ENCODE data around the gene ABCA5. TPM values are rescaled to one million over a fixed set of nuclear protein-coding genes. Genes with fewer than 3 reads are reported as not detected.

Gene ABCA5
- total RNA-seq, 1 experiment from 2014 or later, result 4.5 TPM

- Mint-ChIP-seq H3K4me3 (no peak overlapping the region), H3K4me1 (peaks cover 0 to 2% of the 10 kb centered on the region in 2 experiments; a peak in 2 of 4 replicates), H3K27ac (no peak overlapping the region), H3K36me3 (ENCODE audit: insufficient read depth in 1 of 3, low read depth in 3 of 3) (peaks cover 0 to 7% (median 0%) of the 10 kb centered on the region in 3 experiments; a peak in 1 of 7 replicates), H3K27me3 (ENCODE audit: low read depth) (no peaks in the 10 kb centered on the region), H3K9me3 (peaks cover 4% of the 10 kb centered on the region in 2 experiments; a peak in 4 of 5 replicates)
- H3K79me2 ChIP-seq (ENCODE audit: insufficient read depth, low read length), result no peaks in the 10 kb centered on the region
- H2BK20ac ChIP-seq (ENCODE audit: low read depth, low read length, poor library complexity, severe bottlenecking), result no peak overlapping the region
- H3K14ac ChIP-seq (ENCODE audit: insufficient read depth, low read length), result no peak overlapping the region
- no peak overlapping the region for H4K5ac ChIP-seq (ENCODE audit: insufficient read length, low read depth, low read length)
- H4K20me1 ChIP-seq (ENCODE audit: control insufficient read depth, insufficient read depth, insufficient read length), result no peaks in the 10 kb centered on the region
- no peak overlapping the region for H3K27ac ChIP-seq (ENCODE audit: insufficient read length, low read depth, low read length)
- no peak overlapping the region for H2AFZ ChIP-seq (ENCODE audit: low read length)
- no peaks in the 10 kb centered on the region for H3K4me1 ChIP-seq (ENCODE audit: insufficient read depth, low read length)
- H3K18ac ChIP-seq (ENCODE audit: insufficient read length, low read depth, low read length), result no peak overlapping the region
- no peaks in the 10 kb centered on the region for H3K27me3 ChIP-seq (ENCODE audit: insufficient read depth, low read length)
- H3T11ph ChIP-seq (ENCODE audit: low read length), result no peak overlapping the region
- H2AK5ac ChIP-seq (ENCODE audit: insufficient read length, low read length), result no peak overlapping the region
- no peaks in the 10 kb centered on the region for H3K79me1 ChIP-seq (ENCODE audit: insufficient read depth, low read depth, low read length, poor library complexity, severe bottlenecking)
- H3K4me2 ChIP-seq (ENCODE audit: insufficient read depth, insufficient read length, low read length), result no peak overlapping the region
- no peak overlapping the region for H3K56ac ChIP-seq (ENCODE audit: insufficient read length, low read depth, low read length)
- no peak overlapping the region for H2BK15ac ChIP-seq (ENCODE audit: low read depth, low read length)
- H3K9me3 ChIP-seq (ENCODE audit: control insufficient read depth, low read depth, low read length), result no peaks in the 10 kb centered on the region
- no peak overlapping the region for H4K91ac ChIP-seq (ENCODE audit: insufficient read length, low read depth, low read length)
- DNase-seq, result no peak
- H3K23ac ChIP-seq (ENCODE audit: insufficient read length, low read depth, low read length), result no peak overlapping the region
- no peaks in the 10 kb centered on the region for H3K23me2 ChIP-seq (ENCODE audit: insufficient read length, low read depth, low read length, poor library complexity, severe bottlenecking)
- H3K9ac ChIP-seq (ENCODE audit: extremely low read depth, insufficient read length, low read length), result no peak overlapping the region
- no peak overlapping the region for H3K4ac ChIP-seq (ENCODE audit: low read depth, low read length)
- H4K8ac ChIP-seq (replicated peaks; ENCODE audit: insufficient read length, low read depth, low read length), result no peak overlapping the region
- H2BK5ac ChIP-seq (ENCODE audit: insufficient read length, low read length), result no peak overlapping the region
- no CpG with 5 or more reads among the region's 3 CpGs for WGBS (ENCODE audit: extremely low coverage, insufficient read length, low lambda C conversion rate)
- no peak for TF ChIP-seq CTCF (conservative IDR thresholded peaks at IDR 0.05)
- H2BK120ac ChIP-seq (ENCODE audit: low read depth, low read length, poor library complexity, severe bottlenecking), result no peak overlapping the region
- H2BK12ac ChIP-seq (ENCODE audit: insufficient read length, low read depth, low read length), result no peak overlapping the region
Observed at GRCh38 chr17:69236946-69237345, 90.0 kb downstream of the ABCA5 start.

Data from H9 (cell line).